GM23338 (cell line): ENCODE data around the gene BICDL2.

Source experiments
- CREB1 ChIP-seq: fragments of 250-450 bp; sonication (Bioruptor Pico); IDR thresholded peaks from 2 replicates; pipeline ENCODE4 v1.5.0; 2020; ENCODE audit warnings: low read depth, mild to moderate bottlenecking, moderate library complexity
- CTCF ChIP-seq, 2 experiments: fragments of 200-600 bp in 1 of 2; sonication (generic) in 1 of 2; conservative IDR thresholded peaks; 2 replicates each; pipeline versions ENCODE4 v1.5.1 to v1.6.1; 2016 to 2017; ENCODE audit warnings: antibody characterized with exemption in 2 of 2, low read depth in 2 of 2, mild to moderate bottlenecking in 2 of 2, moderate library complexity in 1 of 2
- ETS1 ChIP-seq: IDR thresholded peaks from 2 replicates; pipeline ENCODE4 v1.6.1; 2016; ENCODE audit warnings: antibody characterized with exemption
- EZH2 ChIP-seq: fragments of 200-600 bp; sonication (generic); IDR thresholded peaks from one replicate; pipeline ENCODE4 v1.8.0; 2017; ENCODE audit warnings: antibody characterized with exemption, mild to moderate bottlenecking, low read depth; ENCODE audit not compliant: unreplicated experiment
- EZH2phosphoT487 ChIP-seq: fragments of 200-600 bp; sonication (generic); IDR thresholded peaks from one replicate; pipeline ENCODE4 v1.8.1; 2018; ENCODE audit warnings: antibody characterized with exemption; ENCODE audit not compliant: unreplicated experiment
- JUNB ChIP-seq: IDR thresholded peaks from one replicate; pipeline ENCODE4 v1.6.1; 2016; ENCODE audit warnings: antibody characterized with exemption; ENCODE audit not compliant: unreplicated experiment
- NANOG ChIP-seq: IDR thresholded peaks from 2 replicates; pipeline ENCODE4 v1.6.1; 2016; ENCODE audit warnings: antibody characterized with exemption, borderline replicate concordance
- POLR2AphosphoS5 ChIP-seq: IDR thresholded peaks from 2 replicates; pipeline ENCODE4 v1.6.1; 2016; ENCODE audit warnings: antibody characterized with exemption, low read depth
- REST ChIP-seq: IDR thresholded peaks from one replicate; pipeline ENCODE4 v1.6.1; 2018; ENCODE audit warnings: antibody characterized with exemption; ENCODE audit not compliant: unreplicated experiment
- ZNF114 ChIP-seq: fragments of 250-450 bp; sonication (Bioruptor Pico); IDR thresholded peaks from 2 replicates; pipeline ENCODE4 v1.5.0; 2020; ENCODE audit warnings: mild to moderate bottlenecking, moderate library complexity
- ZNF331 ChIP-seq: fragments of 250-450 bp; sonication (Bioruptor Pico); IDR thresholded peaks from 2 replicates; pipeline ENCODE4 v1.5.0; 2020; ENCODE audit warnings: low read depth, mild to moderate bottlenecking, moderate library complexity

- no peak for TF ChIP-seq EZH2
- TF ChIP-seq CTCF (conservative IDR thresholded peaks at IDR 0.05; ENCODE audit: low read depth in 2 of 2), result no peak
- no peak for TF ChIP-seq POLR2AphosphoS5
- TF ChIP-seq REST, result no peak
- TF ChIP-seq JUNB, result no peak
- TF ChIP-seq EZH2phosphoT487, result no peak
- no peak for TF ChIP-seq ETS1
- no peak for TF ChIP-seq CREB1
- no peak for TF ChIP-seq NANOG
- TF ChIP-seq ZNF114, result no peak
- no peak for TF ChIP-seq ZNF331 (CRISPR knock-in tag)
Observed at GRCh38 chr16:3071655-3072054, 34.9 kb upstream of the BICDL2 start.
